Peyer's patch (tissue), 4 donors: ENCODE measurements around the gene ARHGAP11A. TPM values are rescaled to one million over a fixed set of nuclear protein-coding genes. Genes with fewer than 3 reads are reported as not detected.

Experiments used
- DNase-seq, 3 donors: peaks; one replicate each; pipeline ENCODE4 v3.0.0-alpha.2; 2017 to 2019
- H3K27ac ChIP-seq, 4 donors: fragments of 200-600 bp; sonication (generic); one replicate each; pipeline ENCODE4 v1.5.1; 2016 to 2019
- H3K27me3 ChIP-seq, 2 donors: fragments of 200-600 bp; sonication (generic); one replicate each; pipeline ENCODE4 v1.5.1; 2019
- H3K36me3 ChIP-seq, 3 donors: fragments of 200-600 bp; sonication (generic); one replicate each; pipeline ENCODE4 v1.5.1; 2016 to 2019
- H3K4me1 ChIP-seq, 4 donors: fragments of 200-600 bp; sonication (generic); one replicate each; pipeline ENCODE4 v1.5.1; 2016 to 2019
- H3K4me3 ChIP-seq, 4 donors: fragments of 200-600 bp; sonication (generic); 1 replicate in 3 of 4; 2 replicates in 1 of 4; pipeline ENCODE4 v1.5.1; 2016 to 2019; ENCODE audit warnings: mild to moderate bottlenecking in 1 of 4
- H3K9me3 ChIP-seq, 4 donors: fragments of 200-600 bp; sonication (generic); one replicate each; pipeline ENCODE4 v1.5.1; 2016 to 2019; ENCODE audit warnings: mild to moderate bottlenecking in 1 of 4
- POLR2A ChIP-seq, 2 donors: fragments of 450-650 bp; IDR thresholded peaks; one replicate each; pipeline ENCODE4 v1.5.1; 2017; ENCODE audit warnings: antibody characterized with exemption in 2 of 2, mild to moderate bottlenecking in 2 of 2, moderate library complexity in 2 of 2
- total RNA-seq, 4 donors: library from RNA; depleted of rRNA; stranded (reverse); fragments of >200 nt; gene quantifications; one replicate each; pipeline ENCODE4 v1.1.0, GENCODE V29; 2016
- TF ChIP-seq, protein P1 (sequence below), 6 experiments: fragments of 450-650 bp in 4 of 6; fragments of 200-600 bp in 2 of 6; sonication (generic) in 1 of 6; IDR thresholded peaks; one replicate each; pipeline ENCODE4 v1.5.1; 2017 to 2019; ENCODE audit warnings: antibody characterized with exemption in 6 of 6, mild to moderate bottlenecking in 3 of 6, moderate library complexity in 1 of 6

The ARHGAP11A gene
- total RNA-seq, 4 donors from 2014 or later: 3.2 to 22.3 (median 6.3) TPM

DNA sequence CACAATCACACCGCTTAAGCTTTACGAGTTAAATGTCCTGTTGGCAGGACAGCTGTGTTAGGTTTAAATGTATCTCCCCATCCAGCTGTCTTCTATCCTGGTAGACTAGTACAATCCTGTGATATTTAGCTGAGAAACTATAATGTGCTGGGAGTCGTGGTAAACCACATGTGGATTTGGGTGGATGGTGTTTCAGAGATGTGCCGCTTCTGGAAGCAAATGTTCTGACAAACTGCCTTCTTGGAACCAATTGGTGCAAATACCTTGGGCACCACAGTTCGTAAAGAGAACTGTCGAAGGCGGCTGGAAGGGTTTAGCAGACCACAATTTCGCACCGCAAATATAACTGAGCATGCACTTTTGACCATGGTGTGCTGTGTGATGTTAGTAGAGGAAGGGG is 41.2 kb downstream of the ARHGAP11A start:
- DNase-seq: no peak
- Histone ChIP-seq H3K27ac (no peak overlapping the region), H3K9me3 (no peaks in the 10 kb centered on the region), H3K27me3 (no peaks in the 10 kb centered on the region), H3K4me3 (no peak overlapping the region), H3K36me3 (no peaks in the 10 kb centered on the region), H3K4me1 (no peaks in the 10 kb centered on the region)
- TF ChIP-seq, protein P1, sequence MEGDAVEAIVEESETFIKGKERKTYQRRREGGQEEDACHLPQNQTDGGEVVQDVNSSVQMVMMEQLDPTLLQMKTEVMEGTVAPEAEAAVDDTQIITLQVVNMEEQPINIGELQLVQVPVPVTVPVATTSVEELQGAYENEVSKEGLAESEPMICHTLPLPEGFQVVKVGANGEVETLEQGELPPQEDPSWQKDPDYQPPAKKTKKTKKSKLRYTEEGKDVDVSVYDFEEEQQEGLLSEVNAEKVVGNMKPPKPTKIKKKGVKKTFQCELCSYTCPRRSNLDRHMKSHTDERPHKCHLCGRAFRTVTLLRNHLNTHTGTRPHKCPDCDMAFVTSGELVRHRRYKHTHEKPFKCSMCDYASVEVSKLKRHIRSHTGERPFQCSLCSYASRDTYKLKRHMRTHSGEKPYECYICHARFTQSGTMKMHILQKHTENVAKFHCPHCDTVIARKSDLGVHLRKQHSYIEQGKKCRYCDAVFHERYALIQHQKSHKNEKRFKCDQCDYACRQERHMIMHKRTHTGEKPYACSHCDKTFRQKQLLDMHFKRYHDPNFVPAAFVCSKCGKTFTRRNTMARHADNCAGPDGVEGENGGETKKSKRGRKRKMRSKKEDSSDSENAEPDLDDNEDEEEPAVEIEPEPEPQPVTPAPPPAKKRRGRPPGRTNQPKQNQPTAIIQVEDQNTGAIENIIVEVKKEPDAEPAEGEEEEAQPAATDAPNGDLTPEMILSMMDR (IDR thresholded peaks at IDR 0.05): no peak
- no peak for TF ChIP-seq POLR2A (IDR thresholded peaks at IDR 0.05)

DNA sequence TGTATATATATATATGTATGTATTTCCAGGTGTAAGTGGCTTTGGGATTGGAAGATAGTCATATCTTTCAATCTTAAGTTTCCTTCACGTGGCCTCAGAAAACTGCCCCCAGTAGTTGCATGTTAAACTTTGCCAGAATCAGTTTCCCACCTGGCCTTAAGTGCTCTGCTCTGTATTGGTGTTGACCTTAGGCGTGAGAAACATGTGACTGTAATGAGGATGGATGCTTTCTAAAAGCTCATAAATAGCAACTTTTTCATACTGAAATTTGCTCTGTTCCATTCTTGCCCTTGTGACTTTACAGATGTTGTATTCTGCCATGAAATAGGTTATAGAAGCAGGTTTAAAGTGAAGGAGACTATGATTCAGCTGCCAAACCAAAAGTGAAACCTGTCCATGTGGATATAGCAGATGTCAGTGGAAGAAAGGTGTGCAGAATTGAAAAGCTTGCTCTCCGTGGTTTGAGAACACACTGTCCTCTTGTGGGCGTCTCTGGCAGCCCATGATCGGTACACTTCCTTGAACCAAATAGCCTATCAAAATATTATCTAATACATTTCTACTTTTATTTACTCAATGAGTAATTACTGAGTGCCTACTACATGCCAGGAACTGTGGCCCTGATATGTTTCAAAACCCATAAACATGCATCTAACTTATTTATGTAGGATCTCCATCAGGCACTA is 42.0 kb downstream of the ARHGAP11A start:
- Histone ChIP-seq H3K27me3 (no peaks in the 10 kb centered on the region), H3K36me3 (no peaks in the 10 kb centered on the region), H3K4me1 (no peaks in the 10 kb centered on the region), H3K9me3 (no peaks in the 10 kb centered on the region), H3K4me3 (no peak overlapping the region), H3K27ac (no peak overlapping the region)
- no peak for TF ChIP-seq POLR2A (IDR thresholded peaks at IDR 0.05)
- TF ChIP-seq, protein P1 (IDR thresholded peaks at IDR 0.05): peak in 3 of 6 experiments; percentile 43 to 45 (median 44)
- DNase-seq: no peak

DNA sequence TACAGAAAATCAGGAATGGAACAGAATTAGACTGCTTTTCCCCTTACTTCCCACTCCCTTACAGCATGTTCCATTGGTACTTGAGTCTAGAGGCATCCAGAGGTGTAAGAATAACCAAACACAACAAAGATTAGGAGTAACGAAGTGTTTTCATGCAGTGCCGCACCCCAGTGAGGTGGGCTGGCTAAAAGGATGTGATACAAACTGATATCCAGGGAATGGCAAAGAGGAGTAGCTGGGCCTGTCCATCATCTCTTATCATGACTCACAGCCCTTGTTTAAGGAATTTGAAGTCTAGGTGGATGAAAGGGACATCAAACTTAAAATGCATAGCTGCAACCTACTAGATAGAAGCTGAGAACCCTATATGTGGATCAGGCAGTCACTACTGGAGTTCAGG is 42.6 kb downstream of the ARHGAP11A start:
- H3K27ac ChIP-seq: no peak overlapping the region
- TF ChIP-seq POLR2A (IDR thresholded peaks at IDR 0.05): no peak
- TF ChIP-seq, protein P1 (IDR thresholded peaks at IDR 0.05): no peak
- H3K27me3 ChIP-seq: no peaks in the 10 kb centered on the region
- no peaks in the 10 kb centered on the region for H3K4me1 ChIP-seq
- no peaks in the 10 kb centered on the region for H3K9me3 ChIP-seq
- H3K4me3 ChIP-seq: no peak overlapping the region
- no peak for DNase-seq
- no peaks in the 10 kb centered on the region for H3K36me3 ChIP-seq

DNA sequence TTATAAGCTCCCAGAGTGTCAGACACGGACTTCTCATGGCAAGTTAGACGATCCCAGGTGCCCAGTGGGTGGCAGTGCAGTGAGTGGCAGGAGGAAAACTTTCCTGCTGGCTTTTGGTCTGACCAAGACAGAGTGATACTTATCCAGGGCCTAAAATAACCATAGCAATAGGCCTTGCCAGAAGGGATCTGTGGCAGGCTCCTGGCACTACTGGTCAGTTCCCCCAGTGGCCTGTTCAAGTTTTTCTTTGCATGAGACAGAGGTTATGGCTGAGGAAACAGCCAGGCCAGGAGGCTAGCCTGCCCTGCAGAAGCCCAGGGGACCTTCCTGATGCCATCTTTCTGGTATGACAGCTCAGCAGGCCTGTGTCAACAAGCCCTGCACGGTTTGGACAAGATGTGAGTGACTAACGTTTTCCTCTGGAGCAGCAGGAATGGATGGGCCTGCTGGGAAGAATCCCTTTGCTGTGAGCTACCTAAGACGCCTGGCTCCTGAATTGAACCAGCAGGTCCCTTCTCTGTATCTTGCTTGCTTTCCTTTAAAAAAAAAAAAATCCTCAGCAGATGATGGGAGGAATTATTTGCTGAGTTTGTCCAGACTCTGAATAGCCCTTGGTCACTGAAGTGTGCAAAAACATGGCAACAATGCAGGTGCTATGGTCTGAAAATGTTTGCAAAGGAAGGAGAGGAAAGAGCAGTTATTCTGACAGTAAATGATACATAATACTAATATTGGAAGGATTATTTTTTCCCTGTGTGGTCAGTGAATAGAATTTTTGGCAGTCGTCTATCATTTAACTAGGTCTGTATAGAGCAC is 44.2 kb downstream of the ARHGAP11A start:
- Histone ChIP-seq H3K36me3 (no peaks in the 10 kb centered on the region), H3K4me3 (no peak overlapping the region), H3K4me1 (no peaks in the 10 kb centered on the region), H3K27ac (no peak overlapping the region), H3K9me3 (no peaks in the 10 kb centered on the region), H3K27me3 (no peaks in the 10 kb centered on the region)
- no peak for TF ChIP-seq POLR2A (IDR thresholded peaks at IDR 0.05)
- TF ChIP-seq, protein P1 (IDR thresholded peaks at IDR 0.05): no peak
- DNase-seq: no peak

DNA sequence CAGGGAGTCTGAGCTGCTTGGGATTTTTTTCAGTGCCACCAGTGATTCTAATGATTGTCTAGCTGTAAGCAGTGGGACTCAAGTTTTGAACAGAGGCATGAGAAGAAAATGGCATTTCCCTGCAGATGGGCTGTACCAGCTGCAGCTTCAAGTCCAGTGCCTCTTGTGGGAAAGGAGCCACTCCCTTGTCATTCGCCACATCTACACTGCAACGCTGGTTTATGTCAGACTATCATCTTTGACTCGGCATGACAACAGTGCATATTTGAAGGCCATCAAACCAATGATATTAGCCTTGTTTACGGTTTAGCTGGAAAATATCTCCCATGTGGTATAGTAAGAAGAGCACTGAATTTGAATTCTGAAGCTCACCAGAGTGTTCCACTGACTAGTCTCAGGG is 48.4 kb downstream of the ARHGAP11A start:
- Histone ChIP-seq H3K4me3 (no peak overlapping the region), H3K27me3 (no peaks in the 10 kb centered on the region), H3K27ac (no peak overlapping the region), H3K36me3 (no peaks in the 10 kb centered on the region), H3K4me1 (no peaks in the 10 kb centered on the region), H3K9me3 (no peaks in the 10 kb centered on the region)
- DNase-seq: no peak
- TF ChIP-seq, protein P1 (IDR thresholded peaks at IDR 0.05): no peak
- TF ChIP-seq POLR2A (IDR thresholded peaks at IDR 0.05): no peak
